HG03571 (cell line): Measurements from ENCODE around the gene PHKG2.

ENCODE experiments used
- ATAC-seq: cut with Tn5 transposase; IDR thresholded peaks from one replicate; pipeline ENCODE4 v1.9.1; 2021; ENCODE audit not compliant: unreplicated experiment

The PHKG2 gene

GRCh38 chr16:30773826-30774225, 25.6 kb downstream of the PHKG2 start:
- ATAC-seq = no peak

GRCh38 chr16:30774367-30775130, 26.3 kb downstream of the PHKG2 start:
- no peak for ATAC-seq

- no peak for ATAC-seq
These were observed 26.8 kb downstream of the PHKG2 start for GRCh38 chr16:30775131-30775391.

- no peak for ATAC-seq
These were observed 27.4 kb downstream of the PHKG2 start for GRCh38 chr16:30775392-30776188.

- ATAC-seq = no peak
These were observed 29.5 kb downstream of the PHKG2 start for GRCh38 chr16:30777591-30778297.

GRCh38 chr16:30778549-30779244, 30.5 kb downstream of the PHKG2 start:
- ATAC-seq = no peak

- ATAC-seq = no peak
These were observed 31.4 kb downstream of the PHKG2 start for GRCh38 chr16:30779596-30779995.

GRCh38 chr16:30780021-30780420, 31.8 kb downstream of the PHKG2 start:
- no peak for ATAC-seq

GRCh38 chr16:30780549-30780948, 32.3 kb downstream of the PHKG2 start:
- ATAC-seq = no peak

GRCh38 chr16:30782486-30783279, 34.5 kb downstream of the PHKG2 start:
- ATAC-seq = no peak

- ATAC-seq = no peak
These were observed 35.3 kb downstream of the PHKG2 start for GRCh38 chr16:30783280-30784109.

- no peak for ATAC-seq
These were observed 36.0 kb downstream of the PHKG2 start for GRCh38 chr16:30784215-30784614.

GRCh38 chr16:30785126-30786106, 37.2 kb downstream of the PHKG2 start:
- ATAC-seq = no peak

- ATAC-seq = no peak
These were observed 38.1 kb downstream of the PHKG2 start for GRCh38 chr16:30786115-30786935.

GRCh38 chr16:30786936-30787612, 38.8 kb downstream of the PHKG2 start, which contains the start of gene ZNF629:
TSS of gene ZNF629 (minus strand) at chr16:30787205. CDS start at chr16:30784482, 2,723 bp downstream.
- ATAC-seq = no peak

- no peak for ATAC-seq
These were observed 39.6 kb downstream of the PHKG2 start for GRCh38 chr16:30787613-30788378.
